GM19043 (cell line): ENCODE measurements around the gene HMCN1.
"Not testable (repeated sequence)": the region's sequence is repeated elsewhere in the genome, so short reads cannot be mapped to it uniquely, and the experiment has no call there.

Source experiments
- ATAC-seq: cut with Tn5 transposase; IDR thresholded peaks from one replicate; pipeline ENCODE4 v1.9.1; 2021; ENCODE audit warnings: low read depth; ENCODE audit not compliant: unreplicated experiment

HMCN1 gene

GRCh38 chr1:186122837-186123236 is 388.6 kb downstream of the HMCN1 start:
- ATAC-seq: no peak

GRCh38 chr1:186125035-186125434 is 390.8 kb downstream of the HMCN1 start:
- ATAC-seq: no peak

DNA sequence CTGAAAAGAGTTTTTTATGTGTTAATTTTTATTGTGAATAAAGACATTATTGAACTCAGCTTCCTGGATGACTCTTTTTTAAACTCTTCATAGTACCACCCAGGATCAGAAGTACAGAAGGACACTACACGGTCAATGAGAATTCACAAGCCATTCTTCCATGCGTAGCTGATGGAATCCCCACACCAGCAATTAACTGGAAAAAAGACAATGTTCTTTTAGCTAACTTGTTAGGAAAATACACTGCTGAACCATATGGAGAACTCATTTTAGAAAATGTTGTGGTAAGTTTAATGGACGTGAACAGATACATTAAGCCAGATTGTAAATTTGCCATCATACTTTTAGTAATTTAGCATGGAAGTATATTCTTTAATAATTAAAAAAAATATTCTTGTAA is 391.3 kb downstream of the HMCN1 start:
- no peak for ATAC-seq

GRCh38 chr1:186129758-186130157 is 395.6 kb downstream of the HMCN1 start:
- no peak for ATAC-seq

GRCh38 chr1:186139115-186139514 is 404.9 kb downstream of the HMCN1 start:
- ATAC-seq: no peak

DNA sequence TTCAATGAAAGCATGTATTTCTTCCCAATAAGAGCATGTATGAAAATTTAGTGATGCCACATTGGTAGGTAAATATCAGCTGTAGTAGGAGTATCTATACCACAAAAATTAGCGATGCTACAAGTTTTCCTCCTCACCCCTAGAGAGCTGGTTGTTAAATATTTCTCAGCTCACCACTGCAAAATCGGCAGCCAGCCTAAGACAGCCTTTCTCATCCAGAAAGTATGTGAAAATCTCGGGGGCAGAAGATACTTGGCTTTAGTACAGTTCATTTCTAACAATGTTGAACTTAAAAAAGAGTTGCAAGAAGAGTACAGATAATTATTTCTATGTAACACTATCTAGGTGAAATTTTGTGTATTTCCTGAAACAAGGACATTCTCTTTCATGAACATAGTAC is 405.5 kb downstream of the HMCN1 start:
- no peak for ATAC-seq

GRCh38 chr1:186142159-186142558 is 408.0 kb downstream of the HMCN1 start:
- no peak for ATAC-seq

DNA sequence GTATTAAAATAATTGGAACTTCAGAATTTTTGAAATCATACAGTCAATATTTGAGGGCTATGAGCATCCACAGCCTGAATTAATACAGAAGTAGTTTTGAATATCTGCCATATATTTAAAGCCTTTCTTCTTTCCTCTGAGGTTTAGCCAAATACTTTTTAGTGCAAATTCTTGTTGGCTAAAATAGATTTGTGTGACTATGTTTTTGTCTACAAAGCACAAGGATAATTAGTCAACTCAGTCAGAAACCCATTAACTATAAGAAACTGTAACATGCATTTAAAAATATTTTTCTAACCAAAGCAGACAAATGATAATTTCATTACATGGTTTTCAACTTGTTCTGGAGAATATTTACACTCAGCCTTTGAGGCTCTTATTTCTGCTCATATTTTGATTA is 408.7 kb downstream of the HMCN1 start:
- no peak for ATAC-seq

- no peak for ATAC-seq
Measured at GRCh38 chr1:186143481-186143880, 409.3 kb downstream of the HMCN1 start.

DNA sequence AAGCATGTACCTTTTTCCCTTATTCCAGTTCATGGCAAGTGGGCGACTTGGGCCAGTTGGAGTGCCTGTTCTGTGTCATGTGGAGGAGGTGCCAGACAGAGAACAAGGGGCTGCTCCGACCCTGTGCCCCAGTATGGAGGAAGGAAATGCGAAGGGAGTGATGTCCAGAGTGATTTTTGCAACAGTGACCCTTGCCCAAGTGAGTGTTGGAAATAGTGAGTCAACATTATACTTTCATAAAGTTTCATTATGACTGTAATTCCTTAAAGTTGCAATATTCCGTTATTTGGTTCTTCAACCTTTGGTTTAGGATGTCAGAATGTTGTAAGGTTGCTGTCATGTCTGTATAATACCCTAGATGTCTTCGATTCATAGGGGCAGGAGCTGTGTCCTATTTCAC is 410.3 kb downstream of the HMCN1 start:
- no peak for ATAC-seq

DNA sequence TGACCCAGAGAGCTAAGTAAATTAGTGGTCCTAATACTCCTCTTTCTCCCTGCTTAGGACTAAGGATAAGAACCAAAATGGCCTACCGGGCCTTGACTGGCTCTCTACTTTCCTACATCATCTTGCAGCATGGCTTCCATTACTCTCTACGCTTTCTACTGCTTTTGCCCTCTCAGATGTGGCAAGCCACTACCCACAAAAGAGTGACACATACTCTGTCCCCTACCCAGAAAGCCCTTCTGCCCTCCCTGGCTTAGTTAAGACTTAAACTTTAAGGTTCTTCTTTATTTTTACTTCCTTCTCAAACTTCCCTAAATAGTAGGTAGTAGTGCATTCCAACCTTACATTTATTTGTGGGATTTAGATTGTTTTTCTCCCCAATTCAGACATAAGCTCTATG is 412.8 kb downstream of the HMCN1 start:
- ATAC-seq: no peak

GRCh38 chr1:186149591-186149990 is 415.4 kb downstream of the HMCN1 start:
- no peak for ATAC-seq

DNA sequence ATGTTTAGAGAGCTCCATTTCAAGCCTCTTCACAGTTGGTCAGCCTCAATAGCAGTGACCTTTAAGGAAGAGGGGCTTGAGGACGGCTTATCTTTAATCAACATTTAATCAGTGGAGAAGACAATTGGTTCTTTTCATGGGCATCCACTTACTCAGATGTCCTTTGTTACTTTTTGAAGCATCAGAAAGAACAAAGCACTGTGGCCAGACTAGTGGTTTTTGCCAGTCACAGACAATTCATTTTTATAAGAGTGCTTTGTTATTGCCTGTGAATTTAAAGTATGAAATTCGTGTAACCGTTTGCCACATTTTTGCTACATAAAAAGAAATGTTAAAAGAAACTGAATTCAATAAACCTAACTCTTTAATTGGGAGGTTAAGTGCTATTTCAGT is 418.0 kb downstream of the HMCN1 start:
- ATAC-seq: no peak

- ATAC-seq: no peak
Measured at GRCh38 chr1:186152620-186153239, 418.5 kb downstream of the HMCN1 start.

- ATAC-seq: no peak
Measured at GRCh38 chr1:186154651-186155050, 420.5 kb downstream of the HMCN1 start.

GRCh38 chr1:186155594-186155993 is 421.4 kb downstream of the HMCN1 start:
- ATAC-seq: peak; percentile 64

- ATAC-seq: not testable (repeated sequence)
Measured at GRCh38 chr1:186162895-186163294, 428.7 kb downstream of the HMCN1 start.

- no peak for ATAC-seq
Measured at GRCh38 chr1:186164773-186165172, 430.6 kb downstream of the HMCN1 start.

DNA sequence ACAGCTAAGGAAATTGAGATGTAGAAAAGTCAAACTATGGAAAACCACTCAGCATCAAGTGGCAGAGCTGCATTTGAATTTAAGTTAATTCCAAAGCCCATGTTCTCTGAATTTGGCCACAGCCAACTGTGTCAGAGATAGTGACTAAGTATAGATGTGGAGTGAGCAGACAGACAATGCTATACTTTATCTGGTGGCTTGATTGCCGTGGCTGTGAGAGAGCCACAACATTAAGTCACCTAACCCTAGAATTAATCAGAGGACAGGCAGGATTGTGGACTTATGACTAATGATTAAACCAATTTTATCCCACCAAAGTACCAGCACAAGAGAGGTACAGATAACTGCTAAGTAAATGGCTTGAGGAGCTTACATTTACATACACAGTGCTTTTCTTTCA is 431.1 kb downstream of the HMCN1 start:
- ATAC-seq: no peak

- no peak for ATAC-seq
Measured at GRCh38 chr1:186167096-186167668, 433.0 kb downstream of the HMCN1 start.

DNA sequence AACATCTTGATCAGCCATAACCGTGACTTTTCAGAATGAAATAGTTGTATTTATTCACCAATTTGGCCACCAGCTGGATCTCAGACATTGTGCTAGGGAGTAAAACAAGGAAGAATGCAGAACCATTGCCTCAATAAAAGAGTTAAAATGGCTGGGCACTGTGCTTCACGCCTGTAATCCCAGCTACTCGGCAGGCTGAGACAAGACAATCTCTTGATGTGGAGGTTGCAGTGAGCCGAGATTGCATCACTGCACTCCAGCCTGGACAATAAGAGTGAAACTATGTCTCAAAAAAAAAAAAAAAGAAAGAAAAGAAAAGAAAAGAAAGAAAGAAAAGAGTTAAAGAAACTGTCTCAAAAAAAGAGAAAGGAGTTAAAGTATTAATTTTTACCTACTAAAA is 441.4 kb downstream of the HMCN1 start:
- ATAC-seq: no peak

DNA sequence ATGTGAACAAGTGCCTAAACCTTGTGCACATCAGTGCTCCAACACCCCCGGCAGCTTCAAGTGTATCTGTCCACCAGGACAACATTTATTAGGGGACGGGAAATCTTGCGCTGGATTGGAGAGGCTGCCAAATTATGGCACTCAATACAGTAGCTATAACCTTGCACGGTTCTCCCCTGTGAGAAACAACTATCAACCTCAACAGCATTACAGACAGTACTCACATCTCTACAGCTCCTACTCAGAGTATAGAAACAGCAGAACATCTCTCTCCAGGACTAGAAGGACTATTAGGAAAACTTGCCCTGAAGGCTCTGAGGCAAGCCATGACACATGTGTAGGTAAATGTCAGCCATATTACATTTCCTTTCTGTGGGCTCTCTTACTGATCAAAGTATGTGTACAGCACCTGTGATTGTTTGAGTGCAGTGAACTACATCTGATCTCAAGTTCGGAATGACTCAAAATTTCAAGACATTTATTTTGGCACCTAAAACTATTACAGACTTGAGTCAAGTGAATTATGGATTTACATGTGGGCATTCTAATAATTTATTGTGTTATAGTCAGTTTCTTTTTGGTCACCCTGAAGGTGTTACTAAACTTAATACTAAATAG is 444.3 kb downstream of the HMCN1 start:
- ATAC-seq: no peak
